ENCODE data around the gene LAMA3.

The LAMA3 gene

DNA sequence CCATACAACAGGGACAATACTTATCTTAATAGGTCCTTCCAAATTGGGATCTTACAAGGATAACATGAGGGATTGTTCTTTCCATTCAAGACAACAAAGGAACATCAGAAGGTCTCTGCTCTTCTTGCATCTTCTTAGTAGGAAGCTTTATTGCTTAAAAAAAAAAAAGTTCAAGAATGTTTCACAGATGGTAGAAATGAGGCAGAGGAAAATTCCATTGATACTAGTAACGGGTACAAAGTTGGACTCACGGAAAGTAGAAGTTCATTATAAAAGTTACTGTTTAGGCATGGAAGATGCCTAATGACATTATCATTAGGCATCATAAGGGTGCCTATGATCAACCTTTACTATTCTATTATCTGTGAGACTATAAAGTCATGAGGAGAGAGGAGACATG is 136.2 kb downstream of the LAMA3 start:
- DNase-seq: no peak

DNA sequence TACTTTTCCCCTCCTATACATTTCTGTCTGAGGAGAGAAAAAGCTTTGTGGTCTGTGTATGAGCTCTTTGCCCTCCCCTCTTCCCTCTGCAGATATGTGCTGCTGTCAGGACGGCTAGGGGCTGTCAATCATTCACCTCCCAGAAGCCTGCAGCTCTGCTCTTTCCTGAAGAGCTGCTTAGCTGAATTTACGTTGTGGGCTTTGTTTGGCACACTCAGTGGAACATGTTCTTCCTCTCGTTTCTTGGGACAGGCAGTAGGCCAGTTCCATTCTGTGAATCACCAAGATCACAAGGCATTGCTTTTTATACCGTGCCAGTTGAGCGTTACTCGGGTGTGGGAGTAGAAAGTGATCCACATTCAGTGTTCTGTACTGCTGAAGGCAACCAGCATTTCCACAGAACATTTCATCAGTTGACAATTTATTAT is 136.7 kb downstream of the LAMA3 start:
- DNase-seq: no peak

DNA sequence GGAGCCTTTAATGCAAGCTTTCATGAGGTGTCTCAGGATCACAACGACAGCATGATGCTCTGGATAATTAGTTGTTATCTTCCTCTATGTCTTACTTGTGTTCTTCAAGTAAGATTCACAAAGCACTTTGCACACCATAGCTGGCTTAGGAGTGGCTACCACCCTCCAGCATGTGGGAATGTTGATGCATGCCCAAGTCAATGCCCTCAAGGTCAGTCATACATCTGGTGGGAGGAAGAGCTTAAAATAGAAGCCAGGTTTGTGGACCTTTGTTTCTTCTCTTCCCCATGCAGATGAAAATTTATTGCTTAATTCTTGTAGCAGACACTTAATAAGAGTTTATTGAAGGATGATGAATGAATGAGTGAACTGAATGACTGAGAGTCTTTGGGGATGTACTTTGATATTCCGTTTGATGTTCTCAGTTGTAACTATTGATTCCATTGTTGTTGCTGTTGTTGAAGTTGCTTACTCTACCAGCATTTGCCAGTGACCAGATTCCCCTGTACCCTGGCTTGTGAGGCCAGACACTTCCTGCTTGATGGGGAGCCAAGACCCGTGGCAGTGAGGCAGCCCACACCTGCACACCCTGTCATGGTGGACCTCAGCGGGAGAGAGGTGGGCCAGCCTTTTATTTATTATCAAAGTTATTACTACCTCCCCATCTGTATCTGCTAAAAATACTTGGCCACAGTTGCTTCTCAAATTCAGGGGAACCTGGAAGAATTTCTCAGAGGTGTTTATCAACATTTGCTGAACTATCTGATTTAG is 137.8 kb downstream of the LAMA3 start:
- DNase-seq: no peak

DNA sequence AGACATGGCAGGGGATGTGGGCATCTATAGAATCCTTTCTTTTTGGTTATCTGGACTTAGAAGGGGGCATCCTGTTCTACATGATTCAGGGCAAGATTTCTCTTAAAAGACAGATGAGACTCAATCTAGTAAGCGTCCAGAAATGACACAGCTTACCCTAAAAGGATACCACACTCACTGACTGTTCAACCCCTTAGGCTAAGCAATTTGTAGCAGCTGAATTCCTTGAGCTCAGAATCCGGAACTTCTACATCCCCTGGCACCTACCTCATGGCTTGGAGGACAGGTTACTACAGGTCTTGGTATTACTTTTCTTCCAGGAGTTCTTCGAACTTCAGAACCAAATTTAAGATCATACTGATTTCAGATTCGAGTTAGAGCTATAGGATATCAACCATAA is 138.4 kb downstream of the LAMA3 start:
- no peak for DNase-seq

DNA sequence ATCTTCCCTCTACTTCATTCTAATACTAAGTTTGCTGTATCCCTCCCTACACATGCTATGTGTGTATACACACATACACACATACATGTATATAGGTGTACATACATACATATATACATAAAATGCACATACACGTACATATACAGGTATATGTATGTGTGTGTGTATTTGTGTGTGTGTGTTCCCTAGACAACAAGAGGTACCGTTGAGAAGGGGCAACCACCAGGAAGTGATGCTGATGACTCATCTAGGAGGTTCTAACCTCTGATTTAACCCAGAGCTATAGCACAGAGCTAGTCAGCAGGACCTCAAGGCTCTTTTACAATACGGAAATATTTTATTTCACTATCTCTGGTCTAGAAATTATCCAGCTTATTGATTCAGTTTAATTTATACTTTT is 139.2 kb downstream of the LAMA3 start:
- DNase-seq: peak; percentile 87

DNA sequence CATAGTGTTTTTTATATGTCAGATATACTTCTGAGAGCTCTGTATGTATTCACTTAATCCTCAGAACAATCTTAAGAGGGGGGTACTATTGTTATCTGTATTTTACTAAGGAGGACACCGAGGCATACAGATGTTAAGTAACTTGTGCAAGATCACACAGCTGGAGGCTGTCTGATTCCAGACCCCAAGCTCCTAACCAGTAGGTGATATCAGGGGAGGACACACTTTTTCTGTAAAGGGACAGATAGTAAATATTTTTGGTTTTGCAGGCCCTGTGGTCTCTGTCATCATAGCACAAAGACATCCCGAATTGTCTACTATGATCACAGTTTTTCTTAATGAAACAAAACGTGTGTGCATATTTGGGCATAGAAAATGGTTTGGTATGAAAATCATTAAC is 143.7 kb downstream of the LAMA3 start:
- no peak for DNase-seq

DNA sequence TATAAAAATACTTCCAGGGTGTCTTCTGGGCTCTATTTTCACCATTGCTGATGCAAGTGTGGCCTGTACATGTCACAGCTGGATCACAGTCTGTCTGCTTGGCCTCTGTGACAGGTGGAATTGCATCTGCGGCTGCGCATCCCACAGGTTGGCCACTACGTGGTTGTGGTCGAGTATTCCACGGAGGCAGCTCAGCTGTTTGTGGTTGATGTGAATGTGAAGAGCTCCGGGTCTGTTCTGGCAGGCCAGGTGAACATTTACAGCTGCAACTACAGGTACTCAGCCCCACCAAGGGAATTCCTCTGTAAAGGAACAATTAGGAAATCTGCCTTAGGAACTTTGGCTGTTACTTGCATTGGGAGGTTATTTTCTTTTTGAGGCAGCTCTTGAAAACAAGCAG is 144.5 kb downstream of the LAMA3 start:
- DNase-seq: no peak

DNA sequence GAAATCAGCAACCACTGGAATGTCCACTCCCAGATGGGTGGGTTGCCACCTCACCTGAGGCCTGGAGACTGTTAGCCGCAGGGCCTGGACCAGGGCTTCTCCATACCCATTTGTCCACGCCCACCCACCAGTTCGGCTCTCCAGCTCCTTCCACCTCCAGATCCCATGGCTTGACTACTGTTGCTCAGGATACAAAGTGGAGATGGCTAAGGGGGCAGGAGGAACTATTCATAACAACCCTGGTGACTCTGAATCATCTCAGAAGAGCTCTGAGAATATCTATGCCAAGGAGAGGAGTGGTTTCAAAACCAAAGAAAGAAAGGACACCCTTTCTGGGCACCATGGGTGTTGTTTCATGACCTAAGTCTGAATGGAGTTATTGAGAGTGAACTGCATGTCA is 145.8 kb downstream of the LAMA3 start:
- DNase-seq: no peak

DNA sequence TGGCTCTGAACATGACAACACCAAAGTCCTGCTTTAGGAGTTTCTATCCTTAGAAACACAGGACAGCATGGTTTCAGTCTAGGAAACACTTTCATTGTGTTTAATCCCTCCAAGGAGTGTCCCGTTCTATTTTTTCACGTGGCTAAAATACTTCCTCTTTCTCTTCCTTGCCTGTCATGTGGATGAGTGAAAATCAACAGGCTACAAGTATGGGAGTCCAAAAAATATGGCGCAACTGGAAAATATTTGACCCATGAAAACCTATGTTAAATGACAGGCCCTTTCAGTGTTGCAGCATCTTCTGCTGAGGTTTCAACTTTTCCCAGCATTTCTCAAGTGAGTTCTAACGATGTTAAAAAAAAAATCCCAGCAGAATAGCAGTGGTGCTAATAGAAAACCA is 146.3 kb downstream of the LAMA3 start:
- DNase-seq: no peak

DNA sequence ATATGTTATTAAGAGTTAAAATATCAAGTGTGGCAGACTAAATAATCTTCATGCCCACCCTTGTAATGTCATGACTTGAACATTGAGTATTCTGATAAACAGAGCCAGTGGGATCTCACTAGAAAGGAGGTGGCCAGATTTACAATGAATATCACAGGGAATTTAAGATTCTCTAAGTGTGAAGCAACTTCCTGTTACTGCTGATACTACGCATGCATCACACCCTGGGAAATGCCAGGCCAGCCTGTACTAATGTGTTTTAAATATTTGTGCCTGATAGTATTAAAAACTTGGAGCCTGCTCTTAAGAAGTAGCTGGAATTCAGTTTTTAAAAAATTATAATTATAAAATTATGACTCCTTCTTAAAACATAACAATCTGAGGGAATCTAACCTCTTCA is 148.3 kb downstream of the LAMA3 start:
- DNase-seq: peak; percentile 19

DNA sequence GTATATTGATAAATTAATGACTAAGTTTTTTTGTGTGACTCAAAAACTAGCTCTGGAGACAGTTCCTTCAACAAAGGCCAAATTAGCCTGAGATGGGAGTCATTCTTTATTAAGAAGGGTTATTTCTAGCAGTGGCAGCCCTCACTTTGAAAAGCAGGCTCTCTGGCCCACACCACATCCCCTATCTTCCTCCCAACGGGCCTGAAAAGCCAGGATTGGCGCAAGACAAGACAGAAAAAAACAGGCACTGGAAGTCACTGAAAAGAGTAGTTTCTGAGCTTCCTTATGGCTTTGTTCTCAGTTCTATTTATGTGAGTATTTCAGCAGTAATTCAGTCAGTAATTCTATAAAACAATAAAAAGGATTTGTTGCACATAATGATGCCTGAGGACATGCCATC is 149.0 kb downstream of the LAMA3 start:
- no peak for DNase-seq

DNA sequence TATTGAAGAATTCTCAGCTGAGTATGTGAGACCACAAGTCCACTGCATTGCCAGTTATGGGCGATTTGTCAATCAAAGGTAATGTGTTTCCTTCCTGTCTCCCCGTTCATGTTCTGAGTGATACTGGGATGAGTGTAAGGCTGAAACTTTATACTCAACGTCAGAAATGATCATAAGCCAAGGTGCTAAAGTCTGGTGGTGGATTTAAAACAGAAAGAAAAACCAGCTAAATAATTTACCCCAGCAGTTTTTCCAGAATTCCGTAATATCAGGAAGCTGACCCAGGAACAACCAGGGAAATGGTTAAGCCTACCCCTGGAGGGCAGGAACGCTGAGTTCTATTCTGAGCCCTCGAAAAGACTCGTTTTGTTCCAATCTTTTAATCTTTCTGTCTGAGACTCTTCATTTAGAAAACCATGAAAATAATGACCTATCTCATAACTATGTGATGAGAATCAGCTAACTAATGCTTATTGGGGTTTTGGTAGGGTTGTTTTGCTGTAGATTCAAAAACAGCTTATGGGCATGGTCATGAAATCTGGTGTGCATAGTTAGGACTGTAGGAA is 149.6 kb downstream of the LAMA3 start:
- DNase-seq: no peak

DNA sequence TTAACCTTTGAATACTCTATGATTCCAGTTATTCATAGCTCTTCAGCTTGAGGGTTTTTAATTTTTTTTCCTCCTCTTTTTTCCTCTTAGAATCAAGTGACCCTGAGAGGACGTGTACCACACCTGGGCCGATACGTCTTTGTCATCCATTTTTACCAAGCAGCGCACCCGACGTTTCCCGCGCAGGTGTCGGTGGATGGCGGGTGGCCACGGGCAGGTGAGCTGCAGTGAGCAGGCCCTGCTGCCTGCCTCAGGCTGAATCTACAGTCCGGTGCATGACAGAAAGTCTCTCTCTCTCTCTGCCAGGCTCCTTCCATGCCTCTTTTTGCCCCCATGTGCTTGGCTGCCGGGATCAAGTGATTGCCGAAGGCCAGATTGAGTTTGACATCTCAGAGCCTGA is 153.1 kb downstream of the LAMA3 start:
- DNase-seq: no peak

DNA sequence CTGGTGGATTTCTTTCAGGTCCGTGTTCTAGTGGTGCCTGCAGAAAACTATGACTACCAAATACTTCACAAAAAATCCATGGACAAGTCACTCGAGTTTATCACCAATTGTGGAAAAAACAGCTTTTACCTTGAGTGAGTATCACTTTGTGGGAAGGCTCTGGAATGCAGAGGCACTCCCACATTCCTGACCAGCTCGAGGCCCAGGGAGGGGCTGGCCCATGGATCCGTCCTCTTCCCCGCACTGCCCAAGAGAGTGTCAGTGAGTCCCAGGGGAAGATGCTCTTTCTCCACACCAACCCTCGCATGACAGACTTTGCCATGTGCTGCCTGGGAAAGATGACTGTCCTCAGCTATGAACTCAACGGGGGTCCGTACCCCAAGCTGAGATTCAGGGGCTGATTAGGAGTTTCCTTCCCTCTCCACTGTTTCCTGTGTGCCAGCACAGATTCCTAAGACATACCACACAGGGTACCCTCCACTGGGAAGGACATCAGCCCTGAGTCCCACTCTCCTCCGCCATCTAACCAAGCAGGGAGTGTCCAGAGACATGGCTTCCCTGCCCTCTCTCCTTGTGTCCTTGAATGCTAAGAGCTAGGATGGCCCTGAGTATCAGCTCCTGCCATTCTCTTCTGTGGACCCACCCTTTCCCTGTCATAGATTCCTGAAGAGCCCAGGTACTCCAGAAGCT is 155.9 kb downstream of the LAMA3 start:
- no peak for DNase-seq

DNA sequence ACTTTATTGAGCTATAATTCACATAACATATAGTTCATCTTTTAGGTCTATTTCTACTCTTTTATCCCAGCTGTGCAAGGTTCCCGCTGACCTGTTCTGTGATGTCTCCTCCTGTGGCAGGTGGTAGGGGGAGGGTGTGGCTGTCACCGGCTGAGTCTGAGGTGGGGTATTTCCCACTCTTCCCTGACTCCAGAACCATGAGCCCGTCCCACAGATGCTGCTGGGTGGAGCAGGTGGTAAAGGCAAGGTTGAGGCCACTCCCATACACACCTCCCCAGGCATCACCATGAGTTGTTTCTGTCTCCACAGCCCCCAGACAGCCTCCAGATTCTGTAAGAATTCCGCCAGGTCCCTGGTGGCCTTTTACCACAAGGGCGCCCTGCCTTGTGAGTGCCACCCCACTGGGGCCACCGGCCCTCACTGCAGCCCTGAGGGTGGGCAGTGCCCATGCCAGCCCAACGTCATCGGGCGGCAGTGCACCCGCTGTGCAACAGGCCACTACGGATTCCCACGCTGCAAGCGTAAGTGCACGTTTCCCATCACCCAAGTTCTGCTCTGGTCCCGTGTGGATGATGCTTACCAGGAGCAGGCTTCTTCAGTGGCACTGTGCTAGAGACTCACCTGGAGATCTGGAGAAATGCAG is 156.9 kb downstream of the LAMA3 start:
- no peak for DNase-seq

DNA sequence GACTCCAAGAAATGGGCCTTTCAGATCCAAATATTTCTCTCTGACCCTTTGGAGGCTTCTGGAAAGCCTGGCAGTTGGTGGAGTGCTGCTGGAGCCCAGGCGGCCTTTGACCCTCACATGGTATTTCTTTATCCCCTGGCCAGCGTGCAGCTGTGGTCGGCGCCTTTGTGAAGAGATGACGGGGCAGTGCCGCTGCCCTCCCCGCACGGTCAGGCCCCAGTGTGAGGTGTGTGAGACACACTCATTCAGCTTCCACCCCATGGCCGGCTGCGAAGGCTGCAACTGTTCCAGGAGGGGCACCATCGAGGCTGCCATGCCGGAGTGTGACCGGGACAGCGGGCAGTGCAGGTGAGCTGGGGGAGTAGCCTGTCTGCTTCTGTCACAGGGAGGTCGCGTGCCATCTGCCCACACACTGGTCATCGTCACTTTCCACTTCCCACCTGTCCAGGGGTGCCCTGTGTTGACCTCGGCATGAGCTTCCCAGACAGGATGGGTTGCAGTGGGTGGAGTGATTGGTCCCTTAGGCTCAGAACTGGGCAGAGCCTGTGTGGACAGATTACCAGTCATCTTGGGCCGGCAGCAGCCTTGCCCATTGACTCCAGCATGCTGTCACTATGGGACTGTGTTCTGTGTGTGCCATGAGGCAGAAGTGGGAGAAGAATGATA is 158.2 kb downstream of the LAMA3 start:
- DNase-seq: no peak

DNA sequence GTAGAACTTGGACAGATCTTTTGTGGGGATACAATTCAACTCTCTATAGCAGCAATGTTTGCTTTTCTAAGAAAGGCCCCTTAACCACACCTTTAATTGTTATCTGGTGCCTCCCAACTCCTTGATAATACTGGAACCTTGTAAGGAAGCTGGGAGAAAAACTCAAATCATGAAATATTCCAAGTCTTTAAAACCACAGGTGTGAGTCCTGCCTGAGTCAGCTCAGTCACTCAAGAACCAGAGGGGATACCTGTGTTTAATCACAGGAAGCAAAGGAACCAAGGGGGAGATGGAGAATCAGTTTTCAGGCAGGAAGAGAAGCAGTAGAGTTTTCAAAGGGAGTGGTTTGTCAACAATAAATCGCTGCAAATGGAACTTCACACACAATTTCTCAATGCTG is 159.9 kb downstream of the LAMA3 start:
- no peak for DNase-seq

DNA sequence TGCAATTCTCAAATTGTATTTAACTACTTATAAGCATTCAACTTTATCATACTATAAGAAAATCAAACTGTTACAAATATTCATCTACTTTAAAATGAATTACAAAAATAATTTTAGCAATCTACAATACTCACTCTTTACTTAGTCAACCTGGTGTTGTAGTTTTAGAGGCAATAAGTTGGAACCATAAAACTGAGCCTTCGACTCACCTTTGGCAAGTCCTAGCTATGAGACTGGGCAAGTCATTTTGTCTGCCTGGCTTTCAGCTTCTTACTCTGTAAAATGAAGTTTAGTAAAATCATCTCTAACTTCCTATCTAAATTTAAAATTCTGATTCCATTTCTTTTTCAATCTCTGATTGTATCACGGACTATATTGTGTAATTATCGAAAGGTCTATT is 161.0 kb downstream of the LAMA3 start:
- no peak for DNase-seq

DNA sequence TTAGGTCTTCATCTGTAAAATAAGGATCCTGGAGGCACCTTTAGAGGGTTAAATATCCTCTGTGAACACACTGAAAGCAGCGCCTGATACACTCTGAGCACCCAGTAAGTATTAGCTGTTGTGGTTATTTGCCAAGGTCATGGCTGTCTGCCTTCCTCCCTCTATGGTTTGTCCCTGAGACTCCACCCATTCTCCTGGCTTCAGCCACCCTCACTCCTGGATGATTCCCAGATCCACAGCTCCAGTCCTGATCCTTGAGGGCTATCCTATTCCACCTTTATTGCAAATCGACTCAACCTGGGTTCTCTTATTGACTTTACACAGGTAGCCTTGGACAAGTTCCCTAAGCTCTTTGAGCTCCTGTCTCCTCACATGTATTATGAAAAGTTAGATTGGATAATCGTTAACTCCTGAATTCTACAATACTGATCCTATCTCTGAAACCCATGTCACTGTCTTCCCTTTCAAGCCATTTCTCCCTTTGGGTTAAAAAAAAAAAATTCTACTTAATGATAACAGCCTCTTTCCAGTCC is 162.3 kb downstream of the LAMA3 start:
- DNase-seq: no peak

DNA sequence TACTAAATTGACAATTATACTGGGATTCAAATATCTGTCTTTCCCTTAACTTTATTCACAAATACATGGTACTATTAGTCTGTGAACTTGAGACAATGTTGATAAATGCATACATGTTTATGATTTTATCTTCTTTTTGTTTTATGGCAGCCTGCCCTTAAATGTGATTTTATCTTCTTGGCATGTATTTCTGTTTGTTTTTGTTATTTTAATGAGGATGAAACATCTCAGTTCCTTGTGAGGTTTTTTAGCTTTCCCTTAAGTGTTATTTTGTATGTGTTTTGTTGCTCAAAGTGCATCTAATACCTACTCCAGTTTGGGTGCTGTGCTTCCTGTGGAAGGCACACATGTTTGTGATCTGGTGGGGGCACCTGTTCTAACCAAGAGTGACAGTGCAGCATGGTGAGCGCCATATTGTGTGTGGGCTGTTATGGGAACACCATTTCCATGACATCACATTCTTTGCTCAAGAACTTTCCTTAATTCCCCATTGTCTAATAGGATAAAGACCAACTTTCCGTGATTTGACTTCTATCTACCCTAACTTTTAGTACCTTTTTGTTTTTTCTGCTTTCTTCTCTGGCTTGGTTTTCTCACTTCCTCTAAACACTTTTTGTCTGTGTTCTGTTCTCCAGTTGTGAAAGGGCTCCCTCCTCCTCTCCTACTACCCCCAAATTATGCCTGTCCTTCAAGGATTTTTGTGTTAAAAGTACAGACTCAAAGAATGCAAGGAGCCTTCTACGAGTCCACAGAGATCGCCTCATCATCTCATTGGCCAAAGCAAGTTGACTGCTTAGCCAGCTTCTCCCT is 163.2 kb downstream of the LAMA3 start:
- DNase-seq: no peak

DNA sequence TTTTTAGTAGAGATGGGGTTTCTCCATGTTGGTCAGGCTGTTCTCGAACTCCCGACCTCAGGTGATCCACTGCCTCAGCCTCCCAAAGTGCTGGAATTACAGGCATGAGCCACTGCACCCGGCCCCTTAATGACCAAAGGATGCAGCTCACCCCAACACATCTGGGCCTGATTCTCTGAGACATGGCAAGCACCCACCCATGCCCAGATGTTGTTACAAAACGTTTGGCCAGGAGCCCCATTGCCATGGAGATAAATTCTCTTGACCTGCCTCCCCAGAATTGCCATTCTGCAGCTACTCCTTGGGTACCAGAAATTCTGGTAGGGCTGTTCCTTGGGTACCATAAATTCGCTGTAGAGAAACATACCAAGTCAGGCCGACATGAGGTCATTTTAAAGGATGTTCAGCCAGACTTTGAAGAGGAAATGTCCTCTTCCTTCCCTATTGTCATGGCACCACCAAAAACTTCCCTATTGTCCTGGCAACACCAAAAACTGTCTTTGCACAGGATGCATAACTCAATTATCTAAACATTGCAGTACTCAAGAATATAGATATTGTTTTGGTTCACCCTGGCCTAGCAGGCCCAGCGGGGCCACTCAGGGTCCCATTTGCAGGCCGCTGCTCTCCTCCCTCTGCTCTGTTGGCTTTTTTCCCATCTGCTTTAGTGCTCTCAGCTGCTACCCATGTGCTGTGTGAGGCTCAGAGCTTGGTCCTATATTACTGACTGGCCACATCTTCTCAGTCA is 164.4 kb downstream of the LAMA3 start:
- DNase-seq: no peak
